OCI-LY3 (cell line): ENCODE results near the gene NBEAL2.

Source experiments
- EZH2phosphoT487 ChIP-seq: fragments of 200-600 bp; shearing (Covaris generic); IDR thresholded peaks from 2 replicates; pipeline ENCODE4 v1.6.1; 2018; ENCODE audit warnings: antibody characterized with exemption, mixed run types, low read depth
- TF ChIP-seq, protein P1 (sequence below): fragments of 200-600, 300-600 bp; sonication (generic); IDR thresholded peaks from 2 replicates; pipeline ENCODE4 v1.5.1; 2014; ENCODE audit warnings: antibody characterized with exemption, low read length, low read depth

DNA sequence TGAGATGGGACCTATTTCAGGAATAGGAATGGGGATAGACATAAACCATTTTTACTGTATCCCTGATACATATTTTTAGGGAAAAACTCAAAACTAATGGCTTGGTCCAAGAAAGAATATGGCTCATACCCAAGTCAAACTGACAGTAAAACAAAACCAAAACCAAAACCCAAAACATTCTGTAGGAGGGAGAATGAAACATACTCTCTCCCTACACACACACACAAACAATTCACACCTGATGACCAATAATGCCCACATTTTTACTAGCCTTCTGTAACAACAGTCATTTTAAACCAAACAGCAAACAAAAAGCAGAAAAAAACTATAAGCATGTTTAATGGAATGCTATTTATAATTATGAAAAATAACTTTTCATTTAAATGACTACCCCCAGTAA, 74.9 kb downstream of the NBEAL2 start:
- TF ChIP-seq, protein P1, sequence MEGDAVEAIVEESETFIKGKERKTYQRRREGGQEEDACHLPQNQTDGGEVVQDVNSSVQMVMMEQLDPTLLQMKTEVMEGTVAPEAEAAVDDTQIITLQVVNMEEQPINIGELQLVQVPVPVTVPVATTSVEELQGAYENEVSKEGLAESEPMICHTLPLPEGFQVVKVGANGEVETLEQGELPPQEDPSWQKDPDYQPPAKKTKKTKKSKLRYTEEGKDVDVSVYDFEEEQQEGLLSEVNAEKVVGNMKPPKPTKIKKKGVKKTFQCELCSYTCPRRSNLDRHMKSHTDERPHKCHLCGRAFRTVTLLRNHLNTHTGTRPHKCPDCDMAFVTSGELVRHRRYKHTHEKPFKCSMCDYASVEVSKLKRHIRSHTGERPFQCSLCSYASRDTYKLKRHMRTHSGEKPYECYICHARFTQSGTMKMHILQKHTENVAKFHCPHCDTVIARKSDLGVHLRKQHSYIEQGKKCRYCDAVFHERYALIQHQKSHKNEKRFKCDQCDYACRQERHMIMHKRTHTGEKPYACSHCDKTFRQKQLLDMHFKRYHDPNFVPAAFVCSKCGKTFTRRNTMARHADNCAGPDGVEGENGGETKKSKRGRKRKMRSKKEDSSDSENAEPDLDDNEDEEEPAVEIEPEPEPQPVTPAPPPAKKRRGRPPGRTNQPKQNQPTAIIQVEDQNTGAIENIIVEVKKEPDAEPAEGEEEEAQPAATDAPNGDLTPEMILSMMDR, result no peak
- no peak for TF ChIP-seq EZH2phosphoT487
